Smooth muscle cell of the brain vasculature (primary cell): ENCODE data around the gene PAGR1.
"Not testable (repeated sequence)": the region's sequence is repeated elsewhere in the genome, so short reads cannot be mapped to it uniquely, and the experiment has no call there.

Experiments used
- DNase-seq: peaks from one replicate; pipeline ENCODE4 v3.0.0-alpha.2; 2012; ENCODE audit warnings: low read depth, low spot score

PAGR1 gene

GRCh38 chr16:29815793-29816693, at the start of gene PAGR1:
Gene PAGR1, plus strand, starts transcription at chr16:29816152. Its CDS starts 374 bp downstream, at chr16:29816526.
- DNase-seq, result peak; percentile 99

- DNase-seq, result no peak
Measured at GRCh38 chr16:29766571-29766970, 49.4 kb upstream of the PAGR1 start.

GRCh38 chr16:29767062-29767461, 48.9 kb upstream of the PAGR1 start:
- DNase-seq, result no peak

GRCh38 chr16:29769507-29769906, 46.4 kb upstream of the PAGR1 start:
- no peak for DNase-seq

- no peak for DNase-seq
Measured at GRCh38 chr16:29770250-29770929, 45.6 kb upstream of the PAGR1 start.

- DNase-seq, result not testable (repeated sequence)
Measured at GRCh38 chr16:29772330-29772729, 43.6 kb upstream of the PAGR1 start.

- no peak for DNase-seq
Measured at GRCh38 chr16:29774730-29775129, 41.2 kb upstream of the PAGR1 start.

- no peak for DNase-seq
Measured at GRCh38 chr16:29775742-29776408, 40.1 kb upstream of the PAGR1 start.

- DNase-seq, result no peak
Measured at GRCh38 chr16:29777576-29778350, 38.2 kb upstream of the PAGR1 start, which contains the start of gene ZG16. Gene ZG16, plus strand, starts transcription at chr16:29778256. Its CDS starts 1,011 bp downstream, at chr16:29779267.

GRCh38 chr16:29779474-29779873, 36.5 kb upstream of the PAGR1 start:
- no peak for DNase-seq

- DNase-seq, result not testable (repeated sequence)
Measured at GRCh38 chr16:29783094-29783953, 32.6 kb upstream of the PAGR1 start.

- no peak for DNase-seq
Measured at GRCh38 chr16:29784157-29784556, 31.8 kb upstream of the PAGR1 start.

- DNase-seq, result no peak
Measured at GRCh38 chr16:29784901-29785500, 31.0 kb upstream of the PAGR1 start.

- DNase-seq, result not testable (repeated sequence)
Measured at GRCh38 chr16:29787155-29787554, 28.8 kb upstream of the PAGR1 start.

GRCh38 chr16:29789775-29790182, 26.2 kb upstream of the PAGR1 start:
- DNase-seq, result no peak

- DNase-seq, result peak; percentile 99
Measured at GRCh38 chr16:29790183-29790948, 25.6 kb upstream of the PAGR1 start, which contains the start of gene KIF22. Gene KIF22, plus strand, starts transcription at chr16:29790751. Its CDS starts 9 bp downstream, at chr16:29790760.

GRCh38 chr16:29790949-29791844, 24.8 kb upstream of the PAGR1 start:
- no peak for DNase-seq
